A172 (cell line): ENCODE measurements around the gene HRC. TPM values are rescaled to one million over a fixed set of nuclear protein-coding genes. Genes with fewer than 3 reads are reported as not detected.
"Not testable (repeated sequence)": the region's sequence is repeated elsewhere in the genome, so short reads cannot be mapped to it uniquely, and the experiment has no call there.

Experiments
- DNase-seq: peaks from one replicate; pipeline ENCODE4 v3.0.0-alpha.2; 2015; ENCODE audit warnings: low spot score
- total RNA-seq: library from RNA; depleted of rRNA; stranded (reverse); fragments of >200 nt; shearing (Covaris generic); gene quantifications from 2 replicates; pipeline ENCODE4 v1.2.3, GENCODE V29; 2014

Gene HRC
- total RNA-seq, 1 experiment from 2014 or later: not detected

- no peak for DNase-seq
Observed at GRCh38 chr19:49160450-49161189, 5.4 kb upstream of the HRC start.

- no peak for DNase-seq
Observed at GRCh38 chr19:49157445-49158224, 2.4 kb upstream of the HRC start, which contains the start of gene TRPM4. Gene TRPM4, plus strand, starts transcription at chr19:49157792. Its CDS starts 75 bp downstream, at chr19:49157867.

GRCh38 chr19:49155820-49156346 lies 687 bp upstream of the HRC start:
- no peak for DNase-seq

- no peak for DNase-seq
Observed at GRCh38 chr19:49154279-49154678, 917 bp downstream of the HRC start.

GRCh38 chr19:49153167-49153809 lies 1.9 kb downstream of the HRC start:
- DNase-seq: no peak

GRCh38 chr19:49152119-49152550 lies 3.1 kb downstream of the HRC start:
- DNase-seq: no peak

- DNase-seq: no peak
Observed at GRCh38 chr19:49151267-49152118, 3.7 kb downstream of the HRC start.

GRCh38 chr19:49150944-49151243 lies 4.3 kb downstream of the HRC start:
- DNase-seq: no peak

GRCh38 chr19:49150106-49150943 lies 4.9 kb downstream of the HRC start:
- DNase-seq: peak; percentile 42

GRCh38 chr19:49149652-49150105 lies 5.5 kb downstream of the HRC start:
- peak; percentile 42 for DNase-seq

GRCh38 chr19:49148784-49149651 lies 6.2 kb downstream of the HRC start:
- DNase-seq: peak; percentile 87

- no peak for DNase-seq
Observed at GRCh38 chr19:49148044-49148682, 7.0 kb downstream of the HRC start.

- DNase-seq: not testable (repeated sequence)
Observed at GRCh38 chr19:49146408-49146770, 8.8 kb downstream of the HRC start.

- peak; percentile 36 for DNase-seq
Observed at GRCh38 chr19:49145573-49146407, 9.4 kb downstream of the HRC start.

- peak; percentile 84 for DNase-seq
Observed at GRCh38 chr19:49142866-49143335, 12.3 kb downstream of the HRC start.

GRCh38 chr19:49141352-49141751 lies 13.8 kb downstream of the HRC start:
- no peak for DNase-seq

- DNase-seq: no peak
Observed at GRCh38 chr19:49140951-49141350, 14.2 kb downstream of the HRC start.

GRCh38 chr19:49136771-49137171 lies 18.4 kb downstream of the HRC start:
- no peak for DNase-seq
